GM18511 (cell line): ENCODE results near the gene ADARB2.

ENCODE experiments used
- ATAC-seq: cut with Tn5 transposase; IDR thresholded peaks from one replicate; pipeline ENCODE4 v1.9.1; 2021; ENCODE audit warnings: mild to moderate bottlenecking, moderate library complexity; ENCODE audit not compliant: unreplicated experiment

ADARB2 gene

GRCh38 chr10:1736144-1736971, 967 bp downstream of the ADARB2 start:
- ATAC-seq: no peak

- ATAC-seq: no peak
These were observed 1.8 kb downstream of the ADARB2 start for GRCh38 chr10:1735562-1735961.

- no peak for ATAC-seq
These were observed 3.0 kb downstream of the ADARB2 start for GRCh38 chr10:1734288-1734687.

- no peak for ATAC-seq
These were observed 3.6 kb downstream of the ADARB2 start for GRCh38 chr10:1733720-1734119.

- no peak for ATAC-seq
These were observed 4.7 kb downstream of the ADARB2 start for GRCh38 chr10:1732564-1732996.

GRCh38 chr10:1731592-1731991, 5.7 kb downstream of the ADARB2 start:
- ATAC-seq: no peak

- no peak for ATAC-seq
These were observed 7.6 kb downstream of the ADARB2 start for GRCh38 chr10:1729751-1730150.

GRCh38 chr10:1726861-1727260, 10.5 kb downstream of the ADARB2 start:
- ATAC-seq: no peak

- ATAC-seq: no peak
These were observed 12.3 kb downstream of the ADARB2 start for GRCh38 chr10:1724921-1725488.

- ATAC-seq: no peak
These were observed 20.5 kb downstream of the ADARB2 start for GRCh38 chr10:1716839-1717238.

GRCh38 chr10:1715821-1716220, 21.5 kb downstream of the ADARB2 start:
- no peak for ATAC-seq

- no peak for ATAC-seq
These were observed 24.2 kb downstream of the ADARB2 start for GRCh38 chr10:1712944-1713671.

GRCh38 chr10:1712314-1712713, 25.0 kb downstream of the ADARB2 start:
- ATAC-seq: no peak

GRCh38 chr10:1709161-1709560, 28.2 kb downstream of the ADARB2 start:
- no peak for ATAC-seq

GRCh38 chr10:1708746-1709145, 28.6 kb downstream of the ADARB2 start:
- ATAC-seq: no peak

- no peak for ATAC-seq
These were observed 30.6 kb downstream of the ADARB2 start for GRCh38 chr10:1706711-1707110.

GRCh38 chr10:1706256-1706655, 31.1 kb downstream of the ADARB2 start:
- no peak for ATAC-seq

- no peak for ATAC-seq
These were observed 39.1 kb downstream of the ADARB2 start for GRCh38 chr10:1698185-1698584.

GRCh38 chr10:1696106-1696505, 41.2 kb downstream of the ADARB2 start:
- no peak for ATAC-seq

- no peak for ATAC-seq
These were observed 47.2 kb downstream of the ADARB2 start for GRCh38 chr10:1690086-1690485.

- no peak for ATAC-seq
These were observed 48.8 kb downstream of the ADARB2 start for GRCh38 chr10:1688531-1688930.

GRCh38 chr10:1687623-1688150, 49.6 kb downstream of the ADARB2 start:
- no peak for ATAC-seq
